ENCODE results near the gene MTSS2. TPM values are rescaled to one million over a fixed set of nuclear protein-coding genes. Genes with fewer than 3 reads are reported as not detected.
A peak's percentile ranks its signal among the peaks of the same experiment; 100 is the strongest.

MTSS2 gene
- total RNA-seq, 1 donor: 24.0 TPM

DNA sequence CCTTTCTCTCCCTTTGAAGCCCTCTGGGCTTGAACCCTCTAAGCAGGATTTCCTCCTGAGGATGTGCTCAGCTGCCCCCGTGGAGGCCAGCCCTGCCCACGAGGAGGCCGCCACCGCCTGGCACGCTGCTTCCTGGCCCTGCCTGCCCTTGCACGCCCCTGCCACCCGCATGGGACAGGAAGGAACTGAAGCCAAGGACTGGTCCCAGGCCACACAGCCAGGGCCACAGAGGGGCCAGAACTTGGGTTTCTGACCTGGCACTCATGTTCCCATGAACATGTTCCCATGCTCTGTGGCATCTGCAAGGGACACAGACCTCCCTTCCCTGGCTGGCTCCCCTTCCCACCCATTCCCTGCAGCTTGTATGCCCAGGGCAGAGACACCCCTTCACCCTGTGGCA is 24.1 kb upstream of the MTSS2 start:
- TF ChIP-seq CTCF (IDR thresholded peaks at IDR 0.05; ENCODE audit: insufficient read depth, low read length): no peak
- DNase-seq (ENCODE audit: low read depth): no peak
- H3K4me3 ChIP-seq (ENCODE audit: low read depth, low read length): no peak overlapping the region

GRCh38 chr16:70709457-70709856 is 23.6 kb upstream of the MTSS2 start:
- TF ChIP-seq CTCF (IDR thresholded peaks at IDR 0.05; ENCODE audit: insufficient read depth, low read length): no peak
- no peak overlapping the region for H3K4me3 ChIP-seq (ENCODE audit: low read depth, low read length)

GRCh38 chr16:70708366-70709246 is 22.8 kb upstream of the MTSS2 start:
- no peak for TF ChIP-seq CTCF (IDR thresholded peaks at IDR 0.05; ENCODE audit: insufficient read depth, low read length)
- H3K4me3 ChIP-seq (ENCODE audit: low read depth, low read length): no peak overlapping the region

More at GRCh38 chr16:70709457-70709856, 23.6 kb upstream of the MTSS2 start:
- no peak for DNase-seq (ENCODE audit: low read depth)

DNA sequence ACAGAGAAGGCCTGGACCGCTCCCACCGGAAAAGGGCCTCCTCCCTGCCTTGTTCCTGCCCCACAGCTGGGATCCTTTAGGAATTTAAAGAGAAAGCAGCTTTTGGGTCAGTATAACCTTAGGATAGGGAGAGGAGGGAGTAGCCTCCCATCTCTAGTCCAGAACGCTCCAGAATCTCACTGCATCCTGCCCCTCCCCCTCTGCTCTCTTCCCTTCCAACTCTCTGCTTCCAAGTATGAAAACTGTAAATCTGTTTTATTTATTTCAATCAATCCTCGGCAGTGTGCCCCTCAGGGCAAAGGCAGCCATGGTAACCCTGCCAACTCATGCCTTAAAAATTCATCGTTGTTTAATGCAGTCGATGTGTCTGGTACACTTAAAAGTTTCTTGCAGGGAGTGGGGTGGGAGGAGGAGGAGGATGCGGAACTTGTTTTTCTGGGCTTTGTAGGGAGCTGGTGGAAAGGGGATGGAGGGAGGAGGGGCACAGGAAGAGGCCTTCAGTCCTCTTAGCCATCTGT is 21.2 kb upstream of the MTSS2 start:
- no peak overlapping the region for H3K4me3 ChIP-seq (ENCODE audit: low read depth, low read length)
- peak; percentile 84 for DNase-seq (ENCODE audit: low read depth)
- no peak for TF ChIP-seq CTCF (IDR thresholded peaks at IDR 0.05; ENCODE audit: insufficient read depth, low read length)

More at GRCh38 chr16:70708366-70709246, 22.8 kb upstream of the MTSS2 start:
- no peak for DNase-seq (ENCODE audit: low read depth)

GRCh38 chr16:70705056-70705455 is 19.2 kb upstream of the MTSS2 start:
- no peak overlapping the region for H3K4me3 ChIP-seq (ENCODE audit: low read depth, low read length)
- TF ChIP-seq CTCF (IDR thresholded peaks at IDR 0.05; ENCODE audit: insufficient read depth, low read length): no peak
- DNase-seq (ENCODE audit: low read depth): no peak

- no peak overlapping the region for H3K4me3 ChIP-seq (ENCODE audit: low read depth, low read length)
- DNase-seq (ENCODE audit: low read depth): no peak
- TF ChIP-seq CTCF (IDR thresholded peaks at IDR 0.05; ENCODE audit: insufficient read depth, low read length): no peak
These were observed 18.7 kb upstream of the MTSS2 start for GRCh38 chr16:70704586-70704985.
